ENCODE data around the gene UNK. TPM values are rescaled to one million over a fixed set of nuclear protein-coding genes. Genes with fewer than 3 reads are reported as not detected.

UNK gene
- total and polyA plus RNA-seq, 9 of the 15 experiments (the other 6 are each of a cell fraction or from before 2014, with no cell fraction given), result 12.8 to 38.6 (median 24.8) TPM

DNA sequence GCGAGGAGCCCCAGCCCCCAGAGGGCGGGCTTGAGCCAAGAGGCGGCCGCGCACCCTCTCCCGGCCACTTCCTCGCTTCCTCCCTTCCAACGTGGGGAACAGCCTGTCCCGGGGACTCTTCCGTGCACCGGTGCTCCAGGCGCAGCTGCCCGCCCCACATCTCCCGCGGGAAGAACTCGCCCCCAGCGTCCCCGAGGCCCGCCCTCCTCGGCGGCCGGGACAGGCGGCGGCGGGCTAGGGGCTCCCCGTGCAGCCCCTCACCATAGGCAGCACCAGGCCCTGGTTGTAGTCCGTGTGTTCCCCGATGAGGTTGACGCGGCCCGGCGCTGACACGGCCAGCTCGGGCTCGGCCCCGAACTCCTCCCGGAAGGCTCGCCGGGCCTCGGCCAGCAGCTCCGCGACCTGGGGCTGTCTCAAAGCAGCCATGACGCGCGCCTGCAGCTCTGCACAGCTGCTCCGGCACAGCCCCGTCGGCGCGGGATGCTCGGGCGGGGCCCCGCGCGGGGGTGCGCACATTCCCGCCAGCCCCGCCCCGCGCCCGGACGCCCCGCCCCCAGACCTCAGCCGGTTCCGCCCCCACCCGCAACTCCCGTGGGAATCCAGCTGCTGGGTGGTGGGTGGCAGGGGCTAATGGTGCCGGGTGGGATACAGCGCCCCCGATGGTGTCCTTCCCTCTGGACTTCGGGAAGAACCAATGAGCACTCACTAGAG lies 19.7 kb upstream of the UNK start, which contains the start of gene GALK1 (continued):
- TF ChIP-seq ZNF140 (CRISPR knock-in tag; IDR thresholded peaks at IDR 0.05) (no peak), DPF2 (IDR thresholded peaks at IDR 0.05) (no peak), ZNF224 (CRISPR knock-in tag; IDR thresholded peaks at IDR 0.05) (no peak), SIN3B (IDR thresholded peaks at IDR 0.05; ENCODE audit: low read depth) (no peak), FIP1L1 (IDR thresholded peaks at IDR 0.05; ENCODE audit: low read depth, low read length, poor library complexity, severe bottlenecking) (peak; percentile 48), FOXM1 (IDR thresholded peaks at IDR 0.05; ENCODE audit: low read depth) (no peak), FOXM1 (CRISPR knock-in tag; IDR thresholded peaks at IDR 0.05; ENCODE audit: low read depth) (peak; percentile 69; the same call in 1 of the 2 replicates), CREM (IDR thresholded peaks at IDR 0.05; ENCODE audit: low read depth) (peak; percentile 52), DNMT1 (IDR thresholded peaks at IDR 0.05) (no peak), SREBF2 (CRISPR knock-in tag; IDR thresholded peaks at IDR 0.05) (no peak), GTF2A2 (tag; IDR thresholded peaks at IDR 0.05) (no peak), ZFPM2 (CRISPR knock-in tag; IDR thresholded peaks at IDR 0.05) (no peak), ZKSCAN1 (IDR thresholded peaks at IDR 0.05; ENCODE audit: low read depth, low read length) (peak; percentile 54; the same call in 1 of the 2 replicates), TSC22D4 (tag; IDR thresholded peaks at IDR 0.05) (no peak), ZNF354B (CRISPR knock-in tag; IDR thresholded peaks at IDR 0.05) (no peak), ZNF3 (CRISPR knock-in tag; IDR thresholded peaks at IDR 0.05) (no peak), RHOXF2B (CRISPR knock-in tag; conservative IDR thresholded peaks at IDR 0.05) (no peak), ESRRA (IDR thresholded peaks at IDR 0.05; ENCODE audit: borderline replicate concordance, low read depth) (0 out of 2 replicates have a peak, but pooled peaks have one; percentile 7), ZSCAN32 (CRISPR knock-in tag; IDR thresholded peaks at IDR 0.05) (no peak), ARNT (IDR thresholded peaks at IDR 0.05) (no peak), ZNF75A (CRISPR knock-in tag; IDR thresholded peaks at IDR 0.05) (no peak), MCM5 (IDR thresholded peaks at IDR 0.05; ENCODE audit: low read depth) (no peak), HCFC1 (IDR thresholded peaks at IDR 0.05; ENCODE audit: low read depth, low read length) (0 out of 2 replicates have a peak, but pooled peaks have one; percentile 16), AFF4 (CRISPR knock-in tag; IDR thresholded peaks at IDR 0.05) (0 out of 2 replicates have a peak, but pooled peaks have one; percentile 73), CBFA2T2 (conservative IDR thresholded peaks at IDR 0.05) (no peak), CREB1 (IDR thresholded peaks at IDR 0.05) (no peak), CREB1 (CRISPR knock-in tag; IDR thresholded peaks at IDR 0.05) (no peak), GTF2E2 (tag; IDR thresholded peaks at IDR 0.05) (no peak)
- TF ChIP-seq, protein P1, sequence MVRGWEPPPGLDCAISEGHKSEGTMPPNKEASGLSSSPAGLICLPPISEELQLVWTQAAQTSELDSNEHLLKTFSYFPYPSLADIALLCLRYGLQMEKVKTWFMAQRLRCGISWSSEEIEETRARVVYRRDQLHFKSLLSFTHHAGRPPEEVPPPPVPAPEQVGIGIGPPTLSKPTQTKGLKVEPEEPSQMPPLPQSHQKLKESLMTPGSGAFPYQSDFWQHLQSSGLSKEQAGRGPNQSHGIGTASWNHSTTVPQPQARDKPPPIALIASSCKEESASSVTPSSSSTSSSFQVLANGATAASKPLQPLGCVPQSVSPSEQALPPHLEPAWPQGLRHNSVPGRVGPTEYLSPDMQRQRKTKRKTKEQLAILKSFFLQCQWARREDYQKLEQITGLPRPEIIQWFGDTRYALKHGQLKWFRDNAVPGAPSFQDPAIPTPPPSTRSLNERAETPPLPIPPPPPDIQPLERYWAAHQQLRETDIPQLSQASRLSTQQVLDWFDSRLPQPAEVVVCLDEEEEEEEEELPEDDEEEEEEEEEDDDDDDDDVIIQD (CRISPR knock-in tag; IDR thresholded peaks at IDR 0.05), result no peak
